Endometrium (tissue), 2 donors: ENCODE data around the gene LZTS2.
"Not testable (repeated sequence)": the region's sequence is repeated elsewhere in the genome, so short reads cannot be mapped to it uniquely, and the experiment has no call there.

Experiments
- FAIRE-seq: peaks from 2 replicates; lab custom pipeline; 2012; peaks lifted over from hg19 to GRCh38; lab: Jason Lieb, UNC
- donor health status: control.
- donor health status: control.

The LZTS2 gene

DNA sequence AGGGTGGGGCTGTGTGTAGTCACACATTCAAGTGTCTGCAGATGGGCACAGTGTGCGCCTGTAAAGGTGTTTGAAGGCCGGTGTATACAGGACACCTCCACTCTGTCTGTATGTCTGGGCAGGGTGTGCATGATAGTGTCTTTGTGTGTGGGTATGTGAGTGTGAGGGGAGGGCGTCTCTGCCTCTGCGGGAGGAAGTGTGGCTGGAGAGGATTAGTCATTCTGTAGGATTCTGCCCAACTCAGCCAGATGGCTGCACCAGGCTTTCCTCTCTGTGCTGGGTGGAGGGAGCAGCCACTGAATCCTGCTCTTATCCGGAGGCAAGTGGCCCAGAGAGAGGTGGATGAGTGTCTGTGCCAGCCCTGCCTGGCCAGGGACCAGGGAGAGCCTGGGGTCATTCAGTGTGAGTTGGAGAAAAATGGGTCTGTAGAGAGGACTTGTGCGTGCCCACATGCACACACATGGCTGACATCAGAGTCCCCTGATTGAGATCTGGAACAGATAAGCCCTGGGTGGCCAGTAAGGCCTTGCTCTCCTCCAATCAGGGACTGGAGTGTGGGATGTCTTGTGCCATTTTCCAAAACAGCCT lies 33.1 kb downstream of the LZTS2 start:
- no peak for FAIRE-seq

DNA sequence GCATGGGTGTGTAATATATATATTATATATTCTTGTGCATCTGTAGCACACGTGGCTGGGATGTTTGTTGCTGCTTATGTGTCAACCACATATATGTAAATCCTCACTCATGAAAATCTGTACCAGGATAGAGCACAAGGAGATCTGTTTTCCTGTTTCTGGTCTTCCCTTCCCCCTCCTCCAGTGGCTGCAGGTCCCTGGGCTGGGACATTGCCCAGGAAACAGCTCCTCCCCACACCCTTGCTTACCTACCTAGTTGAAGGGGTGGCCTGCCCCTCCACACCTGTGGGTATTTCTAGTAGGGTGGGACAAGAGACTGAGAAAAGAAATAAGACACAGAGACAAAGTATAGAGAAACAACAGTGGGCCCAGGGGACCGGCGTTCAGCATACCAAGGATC lies 33.7 kb downstream of the LZTS2 start:
- FAIRE-seq = no peak

DNA sequence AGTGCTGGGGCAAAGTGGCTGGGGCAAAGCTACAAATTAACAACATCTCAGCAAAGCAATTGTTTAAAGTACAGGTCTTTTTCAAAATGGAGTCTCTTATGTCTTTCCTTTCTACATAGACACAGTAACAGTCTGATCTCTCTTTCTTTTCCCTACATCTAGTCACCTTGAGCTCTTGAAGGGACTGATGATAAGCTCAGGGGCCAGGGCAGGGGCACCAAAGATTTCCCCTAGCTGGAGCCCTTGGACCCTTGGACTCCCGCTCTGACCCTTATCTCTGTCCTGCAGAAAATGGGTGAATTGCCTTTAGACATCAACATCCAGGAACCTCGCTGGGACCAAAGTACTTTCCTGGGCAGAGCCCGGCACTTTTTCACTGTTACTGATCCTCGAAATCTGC lies 34.8 kb downstream of the LZTS2 start:
- not testable (repeated sequence) for FAIRE-seq

DNA sequence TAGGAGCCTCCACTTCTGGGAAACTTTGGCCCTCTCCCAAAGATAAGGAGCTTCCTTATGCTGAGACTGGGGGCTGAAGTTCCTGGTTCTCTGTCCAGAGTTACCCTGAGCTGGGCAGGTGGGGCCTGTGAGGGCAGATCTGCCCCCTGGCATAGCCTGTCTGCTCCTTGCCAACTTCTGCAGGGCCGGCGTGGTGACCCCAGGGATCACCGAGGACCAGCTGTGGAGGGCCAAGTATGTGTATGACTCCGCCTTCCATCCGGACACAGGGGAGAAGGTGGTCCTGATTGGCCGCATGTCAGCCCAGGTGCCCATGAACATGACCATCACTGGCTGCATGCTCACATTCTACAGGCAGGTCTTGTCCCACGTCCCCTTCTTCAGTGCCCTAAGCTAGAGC lies 35.7 kb downstream of the LZTS2 start:
- FAIRE-seq = no peak

DNA sequence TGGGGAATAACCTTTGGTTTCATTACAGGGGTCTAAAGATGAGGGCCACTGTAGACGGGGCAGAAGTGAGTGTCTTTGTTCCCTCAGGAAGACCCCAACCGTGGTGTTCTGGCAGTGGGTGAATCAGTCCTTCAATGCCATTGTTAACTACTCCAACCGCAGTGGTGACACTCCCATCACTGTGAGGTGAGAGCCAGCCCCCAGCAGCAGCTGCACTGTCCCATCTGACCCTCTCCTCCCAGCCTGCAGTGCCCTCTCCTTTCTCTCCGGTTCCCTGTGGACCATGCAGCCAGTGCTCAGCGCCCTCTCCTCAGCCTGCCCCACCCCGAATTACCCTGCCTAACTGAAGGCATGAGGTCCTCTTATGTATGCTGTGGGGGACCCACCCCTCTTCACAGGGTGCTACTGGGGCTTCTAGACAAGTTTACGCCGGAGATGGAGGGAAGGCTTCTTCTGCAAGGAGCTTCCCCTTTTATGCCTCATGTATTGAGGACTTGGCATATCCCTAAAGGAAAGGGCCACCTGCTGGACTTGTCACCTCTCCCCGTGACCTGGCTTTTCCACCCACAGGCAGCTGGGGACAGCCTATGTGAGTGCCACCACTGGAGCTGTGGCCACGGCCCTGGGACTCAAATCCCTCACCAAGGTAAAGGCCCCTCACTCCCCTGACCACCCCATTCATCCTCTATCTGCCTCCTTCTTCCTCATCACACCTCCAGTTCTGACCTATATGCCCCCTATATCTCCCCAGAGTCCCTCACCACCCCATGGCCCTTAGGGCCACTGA lies 36.5 kb downstream of the LZTS2 start:
- FAIRE-seq = no peak

DNA sequence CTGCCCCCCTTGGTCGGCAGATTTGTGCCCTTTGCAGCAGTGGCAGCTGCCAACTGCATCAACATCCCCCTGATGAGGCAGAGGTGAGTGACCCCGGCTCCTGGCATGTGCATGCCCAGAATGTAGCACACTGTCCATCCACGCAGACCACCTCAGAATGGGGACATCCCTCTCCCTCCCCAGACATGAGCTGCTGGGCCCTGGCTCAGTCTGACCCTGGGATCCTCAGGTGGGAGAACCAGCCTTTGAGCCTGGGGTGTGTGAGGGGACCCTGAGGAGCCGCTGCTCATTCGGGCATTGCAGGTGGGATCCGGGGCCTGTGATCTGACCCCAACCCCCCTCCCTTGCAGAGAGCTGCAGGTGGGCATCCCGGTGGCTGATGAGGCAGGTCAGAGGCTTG lies 37.1 kb downstream of the LZTS2 start:
- FAIRE-seq = no peak

DNA sequence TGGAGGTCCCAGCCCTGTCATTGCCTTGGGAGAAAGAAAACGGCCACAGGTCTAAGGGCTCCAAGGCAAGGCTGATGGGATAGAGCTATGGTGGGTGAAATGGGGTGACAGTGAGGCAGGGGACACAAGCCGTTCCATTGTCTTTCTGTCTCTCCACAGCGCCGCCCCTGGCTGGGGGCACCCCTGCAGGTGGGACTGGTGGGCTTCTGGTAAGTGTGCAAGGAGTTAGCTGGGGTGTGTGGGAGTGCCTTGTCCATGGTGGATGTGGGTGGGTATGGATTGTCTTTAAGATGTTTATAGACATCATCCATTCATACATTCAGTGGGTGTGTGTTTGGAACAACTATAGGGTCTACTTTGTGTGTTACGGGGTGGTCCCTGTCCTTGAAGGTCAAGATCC lies 38.9 kb downstream of the LZTS2 start:
- no peak for FAIRE-seq

DNA sequence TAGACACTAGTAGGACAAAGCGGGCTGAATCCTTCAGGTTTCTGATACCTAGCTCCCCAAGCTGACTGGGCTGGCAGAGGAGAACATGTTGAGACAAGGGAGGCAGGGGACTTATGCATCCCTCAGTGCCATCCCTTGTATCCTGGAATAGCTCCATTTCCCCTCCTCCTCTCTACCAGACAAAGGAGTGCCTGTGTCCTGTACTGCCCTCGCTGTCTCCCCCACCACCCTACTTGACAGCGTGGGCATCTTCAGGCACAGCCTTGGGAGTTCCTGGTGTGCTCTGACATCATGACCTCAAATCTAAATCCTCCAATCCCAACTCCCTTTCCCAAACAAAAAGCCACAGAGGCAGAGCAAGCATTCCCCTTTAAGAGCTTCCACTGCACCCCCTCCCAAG lies 40.5 kb downstream of the LZTS2 start:
- FAIRE-seq = no peak

DNA sequence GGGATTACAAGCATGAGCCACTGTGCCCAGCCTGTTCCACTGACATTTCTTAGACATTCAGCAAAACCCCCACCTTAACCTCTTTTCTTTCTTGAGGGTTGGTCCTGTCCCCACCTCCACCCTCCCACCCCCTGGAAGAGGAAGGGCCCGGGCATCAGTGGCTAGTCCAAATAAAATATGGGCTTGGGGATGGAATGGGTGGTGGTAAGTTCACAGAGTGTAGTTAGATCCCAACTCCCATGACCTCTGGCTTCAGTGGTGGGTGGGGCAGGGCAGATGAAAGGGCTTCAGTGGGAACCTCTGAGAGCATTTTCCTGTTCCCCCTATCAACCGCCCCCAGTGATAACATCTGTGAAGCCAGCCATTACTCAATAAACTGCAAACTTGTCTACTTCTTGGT lies 41.2 kb downstream of the LZTS2 start:
- FAIRE-seq = no peak

DNA sequence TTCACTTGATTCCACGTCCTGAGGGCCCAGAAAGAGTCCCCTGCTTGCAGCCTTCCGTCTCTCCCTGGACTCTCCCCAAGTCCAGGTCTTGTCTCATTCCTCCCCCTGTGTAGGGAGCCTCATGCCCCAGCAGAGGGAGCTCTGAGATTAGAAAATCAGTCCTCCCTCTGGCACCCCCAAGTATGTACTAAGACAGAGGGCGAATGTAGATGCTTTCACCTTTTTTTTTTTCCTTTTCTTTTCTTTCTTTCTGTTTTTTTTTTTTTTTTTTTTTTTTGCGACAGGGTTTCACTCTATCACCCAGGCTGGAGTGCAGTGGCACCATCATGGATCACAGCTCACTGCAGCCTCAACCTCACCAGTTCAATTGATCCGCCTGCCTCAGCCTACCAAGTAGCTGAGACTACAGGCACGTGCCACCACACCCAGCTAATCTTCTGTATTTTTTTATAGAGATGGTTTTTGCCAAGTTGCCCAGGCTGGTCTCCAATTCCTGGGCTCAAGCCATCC lies 41.7 kb downstream of the LZTS2 start:
- peak; percentile 88 for FAIRE-seq

DNA sequence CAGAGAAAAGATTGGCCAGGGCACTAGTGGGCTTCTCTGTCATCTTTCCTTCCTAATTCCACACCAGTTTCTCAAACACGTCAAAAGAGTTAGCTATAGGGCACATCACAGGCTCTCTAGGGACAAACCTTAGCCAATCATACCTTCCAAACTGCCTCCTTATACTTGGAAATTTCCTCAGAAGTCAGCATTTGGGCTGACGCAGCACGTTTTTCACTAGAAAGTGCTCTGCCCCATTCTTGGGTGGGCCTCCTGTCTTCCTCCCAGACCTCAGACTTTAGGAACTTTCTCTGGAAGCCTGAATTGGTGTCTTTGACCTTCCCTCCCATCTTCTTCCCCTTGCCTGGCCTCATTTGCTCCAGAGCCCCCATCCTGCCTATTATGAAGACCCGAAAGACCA lies 42.5 kb downstream of the LZTS2 start:
- FAIRE-seq = no peak

DNA sequence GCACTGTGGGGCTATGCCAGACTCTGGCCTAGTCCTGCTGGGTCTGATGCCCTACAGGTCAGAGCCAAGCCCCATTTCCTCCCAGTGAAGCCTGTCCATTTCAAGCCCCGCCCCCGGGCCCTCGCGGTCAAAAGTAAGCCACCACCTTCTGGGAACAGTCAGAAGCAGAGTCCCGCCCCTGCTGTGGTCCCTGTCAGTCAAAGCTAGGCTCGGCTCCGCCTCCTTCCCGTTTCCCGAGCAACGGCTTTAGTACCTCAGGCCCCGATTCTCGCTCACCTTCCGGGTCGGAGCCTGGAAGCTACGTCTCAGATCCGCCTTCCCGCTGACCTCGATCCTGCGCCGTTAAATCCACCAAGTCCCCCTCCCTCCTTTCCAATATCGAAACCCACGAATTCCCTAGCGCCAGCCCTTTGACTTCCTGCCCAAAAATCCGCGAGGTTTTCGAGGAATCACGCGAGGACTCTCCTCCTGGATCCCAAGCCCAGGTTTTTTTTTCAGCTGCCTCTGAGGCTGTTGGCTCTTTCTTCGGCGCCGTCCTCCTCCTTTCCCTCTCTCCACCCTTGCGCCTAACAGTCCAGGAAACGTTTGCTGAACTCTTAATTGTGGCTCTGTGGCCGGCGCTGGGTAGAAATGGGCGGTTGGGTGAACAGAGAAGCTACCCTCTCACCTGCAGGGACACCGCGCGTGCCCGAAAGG lies 43.2 kb downstream of the LZTS2 start:
- peak; percentile 92 for FAIRE-seq

DNA sequence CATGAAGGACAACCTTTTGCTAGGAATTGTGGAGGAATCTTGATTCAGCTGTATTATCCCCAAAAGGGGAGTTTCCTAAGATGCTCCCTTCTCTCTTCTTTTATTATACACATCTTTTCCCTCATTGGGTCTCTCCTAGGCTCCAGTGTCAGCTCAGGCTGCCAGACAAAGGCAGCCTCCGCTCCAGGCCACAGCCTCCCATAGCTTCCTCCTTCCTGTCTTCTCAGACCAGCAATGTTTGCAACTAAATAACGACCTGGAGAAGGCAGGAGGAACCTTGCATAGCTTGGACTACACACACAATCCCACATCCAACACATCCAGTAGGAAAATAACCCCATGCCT lies 43.7 kb downstream of the LZTS2 start:
- FAIRE-seq = no peak

DNA sequence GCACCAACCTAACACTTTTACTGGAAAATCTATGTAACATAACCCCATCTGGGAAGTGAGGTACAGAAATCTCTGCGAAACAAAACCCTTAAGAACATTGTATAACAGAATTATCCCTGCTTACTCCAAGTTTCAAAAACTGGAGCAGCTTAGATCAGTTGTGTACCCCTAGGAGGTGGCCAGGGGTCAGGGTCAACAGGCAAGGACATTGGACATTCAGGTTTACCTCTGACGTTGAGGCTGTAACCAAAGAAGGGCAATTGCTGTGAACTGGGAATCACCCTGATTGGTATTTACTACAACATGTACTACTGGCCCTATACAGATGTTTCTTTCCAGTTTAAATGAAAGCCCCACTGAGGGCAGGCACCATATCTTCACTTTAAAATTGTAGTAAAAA lies 44.5 kb downstream of the LZTS2 start:
- FAIRE-seq = no peak

DNA sequence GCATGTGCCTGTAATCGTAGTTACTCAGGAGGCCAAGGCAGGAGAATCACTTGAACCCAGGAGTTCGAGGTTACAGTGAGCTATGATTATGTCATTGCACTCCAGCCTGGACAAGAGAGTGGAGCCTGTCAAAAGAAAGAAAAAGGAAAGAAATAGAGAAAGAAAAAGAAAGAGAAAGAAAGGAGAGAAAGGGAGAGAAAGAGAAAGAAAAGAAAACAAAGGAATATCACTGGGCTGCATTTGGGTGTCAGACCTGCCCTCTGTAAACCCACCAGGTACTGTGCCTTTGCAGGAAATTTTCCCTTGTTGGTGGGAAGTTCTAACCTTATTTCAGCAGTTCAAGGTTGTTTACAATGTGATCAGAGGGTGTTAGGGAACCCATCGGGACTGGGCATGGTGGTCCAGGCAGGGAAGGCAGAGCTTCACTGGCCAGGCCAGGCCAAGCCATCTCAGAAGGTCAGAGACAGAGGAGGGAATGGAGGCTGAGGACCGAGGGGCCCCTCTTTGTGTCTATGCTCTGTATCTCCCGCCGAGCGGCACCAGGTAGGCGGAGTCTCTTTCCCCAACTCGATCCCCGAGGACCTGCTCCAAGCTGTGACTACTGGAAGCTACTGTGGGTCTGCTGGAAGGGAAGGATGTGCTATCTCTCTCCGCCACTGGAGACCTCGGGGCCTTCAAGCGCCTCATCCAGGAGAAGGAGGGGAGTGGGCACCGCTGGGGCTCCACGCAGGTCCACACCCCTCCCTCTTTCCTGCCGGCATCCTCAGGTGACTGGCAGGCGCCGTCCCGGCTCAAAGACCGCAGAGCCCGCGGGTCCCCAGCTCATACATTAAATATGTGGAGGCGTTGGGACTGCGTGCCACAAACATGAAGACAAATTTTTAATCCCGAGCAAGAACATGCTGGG lies 47.0 kb downstream of the LZTS2 start:
- FAIRE-seq = no peak

DNA sequence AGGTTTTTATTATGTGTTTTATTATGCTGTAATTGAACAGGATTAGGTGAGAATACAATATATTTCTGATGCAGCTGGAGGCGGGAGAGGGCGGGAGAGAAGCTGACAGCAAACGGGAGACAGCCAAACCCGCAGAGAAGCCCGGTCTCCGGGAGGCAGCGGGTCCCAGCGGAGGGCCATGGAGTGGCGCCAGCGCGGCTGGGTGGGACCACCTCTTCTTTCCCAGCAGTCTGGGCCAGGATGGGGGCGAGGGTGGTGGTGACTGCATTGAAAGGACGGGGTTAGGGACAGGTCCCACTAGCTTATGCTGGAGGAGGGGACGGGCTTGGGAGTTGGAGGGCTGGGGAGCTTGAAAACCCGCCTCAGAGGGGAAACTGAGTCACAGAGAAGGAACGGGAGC lies 47.7 kb downstream of the LZTS2 start:
- no peak for FAIRE-seq

DNA sequence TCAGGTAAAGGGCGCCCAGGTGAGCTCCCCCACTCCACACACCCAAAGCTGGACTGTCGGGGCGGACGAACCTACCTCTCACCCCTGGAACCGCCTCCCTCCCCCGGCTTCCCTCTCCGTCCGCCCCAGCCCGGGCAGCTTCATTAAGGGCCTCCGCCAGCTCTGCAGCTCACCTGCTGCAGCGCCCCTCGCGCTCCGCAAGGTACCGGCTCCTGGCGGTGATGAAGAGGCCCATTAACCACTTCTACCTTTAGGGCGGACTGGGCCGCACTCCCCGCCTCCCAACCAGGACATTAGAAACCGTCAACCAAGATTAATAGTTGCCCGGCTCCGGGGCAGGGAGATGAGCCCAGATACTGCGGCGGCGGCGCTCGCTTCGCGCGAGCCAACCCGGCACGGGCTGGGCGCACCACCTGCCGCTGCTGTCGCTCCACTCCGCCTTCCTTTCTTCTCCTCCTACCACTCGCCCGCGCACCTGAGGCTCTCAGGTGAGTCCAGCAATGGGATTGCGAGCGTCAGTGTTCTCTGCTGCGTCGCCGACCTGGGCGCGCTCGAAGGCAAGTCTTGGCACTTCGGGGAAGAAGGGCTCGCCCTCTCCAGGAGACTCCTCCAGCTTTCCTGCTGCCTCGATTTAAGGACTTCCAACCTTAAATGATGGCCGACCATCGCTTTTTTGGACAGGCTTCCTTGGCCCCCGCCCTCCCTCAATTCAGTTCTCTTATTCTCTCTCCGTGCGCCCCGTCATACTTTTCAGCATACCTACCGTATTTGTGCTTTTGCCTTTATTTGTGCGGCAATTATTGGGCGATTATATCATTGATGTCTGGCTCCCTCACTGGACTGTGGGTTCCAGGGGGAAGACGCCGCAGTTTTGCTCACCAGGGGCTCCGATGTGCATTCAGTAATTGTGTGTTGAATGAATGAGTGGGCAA lies 48.6 kb downstream of the LZTS2 start:
- no peak for FAIRE-seq

DNA sequence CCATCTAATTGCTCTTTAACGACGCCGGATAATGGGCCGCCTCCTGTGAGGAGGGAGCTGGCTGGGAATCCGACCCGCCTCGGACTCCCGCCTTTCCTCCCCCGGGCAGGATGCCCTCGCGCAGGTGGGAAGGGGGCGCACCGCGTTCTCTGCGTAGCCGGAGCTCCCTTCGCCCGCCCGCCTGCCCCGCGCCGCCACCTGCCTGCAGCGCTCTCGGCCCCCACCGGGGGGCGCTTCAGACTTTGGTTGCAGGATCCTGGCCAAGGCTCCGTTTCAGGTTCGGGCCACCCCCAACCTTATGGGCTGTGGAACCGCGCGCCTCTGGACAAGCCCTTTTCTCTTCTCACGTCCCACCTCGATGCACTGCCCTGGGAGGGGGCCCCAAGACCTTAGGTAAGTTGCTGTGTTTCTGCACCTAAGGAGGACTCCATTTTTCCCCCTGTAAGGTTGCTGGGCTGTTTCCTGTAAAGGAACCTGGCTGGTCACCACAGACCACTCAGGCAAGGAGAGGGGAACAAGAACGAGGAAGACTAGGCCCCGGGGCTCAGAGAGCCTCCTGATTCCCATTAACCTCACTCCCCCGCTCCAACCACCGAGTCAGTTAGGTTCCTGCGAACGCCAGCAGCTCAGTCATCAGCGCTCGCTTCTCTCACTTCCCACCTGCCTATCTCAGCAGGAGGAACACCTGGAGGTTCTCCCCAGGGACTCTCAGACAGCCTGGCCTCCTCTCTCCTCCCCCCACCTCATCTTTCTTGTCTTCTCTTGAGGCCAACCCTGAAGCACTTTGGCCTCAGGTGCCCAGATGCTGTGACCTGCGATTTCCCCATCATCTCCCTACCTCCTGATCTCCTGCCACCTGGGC lies 50.8 kb downstream of the LZTS2 start:
- FAIRE-seq = no peak

DNA sequence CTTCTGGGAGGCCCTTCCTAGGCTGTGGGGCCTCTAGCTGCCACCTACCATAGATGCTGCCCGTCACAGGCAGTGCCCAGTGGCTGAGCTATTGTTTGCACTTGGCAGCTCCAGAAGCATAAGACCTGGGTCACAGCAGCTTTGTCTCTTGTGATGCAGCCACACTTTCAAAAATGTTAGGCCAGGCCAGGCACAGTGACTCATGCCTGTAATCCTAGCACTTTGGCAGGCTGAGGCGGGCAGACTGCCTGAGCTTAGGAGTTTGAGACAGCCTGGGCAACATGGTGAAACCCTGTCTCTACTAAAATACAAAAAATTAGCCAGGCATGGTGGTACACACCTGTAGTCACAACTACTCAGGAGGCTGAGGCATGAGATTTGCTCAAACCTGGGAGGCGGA lies 52.7 kb downstream of the LZTS2 start:
- no peak for FAIRE-seq

DNA sequence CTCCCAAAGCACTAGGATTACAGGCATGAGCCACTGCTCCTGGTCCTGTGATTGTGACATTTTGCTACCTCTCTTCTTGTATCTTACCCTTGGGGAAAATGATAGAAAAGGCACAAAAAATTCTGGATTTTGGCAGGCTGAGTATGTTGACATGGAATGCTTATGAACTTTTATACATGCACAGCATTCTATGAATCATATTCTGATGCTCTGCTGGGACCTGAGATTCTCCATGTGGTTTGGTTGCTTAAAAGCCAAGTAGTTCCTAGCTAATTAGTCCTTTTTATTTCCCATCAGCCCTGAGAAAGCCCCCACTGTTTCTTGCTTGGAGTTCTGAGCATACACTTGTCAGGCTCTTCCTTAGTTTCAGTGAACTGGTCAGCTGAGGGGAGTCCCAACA lies 53.9 kb downstream of the LZTS2 start:
- FAIRE-seq = no peak
